Thymus (tissue), 11 donors: ENCODE results near the gene NOX3. TPM values are rescaled to one million over a fixed set of nuclear protein-coding genes. Genes with fewer than 3 reads are reported as not detected.
"Not testable (repeated sequence)": the region's sequence is repeated elsewhere in the genome, so short reads cannot be mapped to it uniquely, and the experiment has no call there.

ENCODE experiments used
- DNase-seq, 9 donors: peaks; one replicate each; pipeline ENCODE4 v3.0.0-alpha.2; 2013; ENCODE audit warnings: low spot score in 9 of 9, low read depth in 6 of 9, missing footprints in 1 of 9
- H3K27ac ChIP-seq, 2 donors: one replicate each; pipeline ENCODE4 v1.5.1; 2013; ENCODE audit warnings: control low read depth in 1 of 2, low read depth in 1 of 2, low read length in 1 of 2, mild to moderate bottlenecking in 1 of 2, moderate library complexity in 1 of 2
- H3K27me3 ChIP-seq, 2 donors: one replicate each; pipeline ENCODE4 v1.5.1; 2013; ENCODE audit warnings: low read length in 1 of 2; ENCODE audit not compliant: control insufficient read depth in 2 of 2, insufficient read depth in 1 of 2
- H3K36me3 ChIP-seq, 2 donors: one replicate each; pipeline ENCODE4 v1.5.1; 2013; ENCODE audit warnings: low read length in 1 of 2, mild to moderate bottlenecking in 1 of 2, moderate library complexity in 1 of 2; ENCODE audit not compliant: control insufficient read depth in 2 of 2, insufficient read depth in 2 of 2
- H3K4me1 ChIP-seq, 2 donors: one replicate each; pipeline ENCODE4 v1.5.1; 2013; ENCODE audit warnings: low read length in 2 of 2; ENCODE audit not compliant: control insufficient read depth in 2 of 2, insufficient read depth in 2 of 2
- H3K4me3 ChIP-seq, 2 donors: one replicate each; pipeline ENCODE4 v1.5.1; 2013; ENCODE audit warnings: low read length in 2 of 2, control low read depth in 1 of 2, mild to moderate bottlenecking in 1 of 2
- H3K9me3 ChIP-seq, 2 donors: one replicate each; pipeline ENCODE4 v1.5.1; 2013; ENCODE audit warnings: low read length in 1 of 2, mild to moderate bottlenecking in 1 of 2; ENCODE audit not compliant: control insufficient read depth in 2 of 2, insufficient read depth in 1 of 2
- WGBS: extraction: QIAGEN DNeasy Blood & Tissue Kit; methylation state at CpG from one replicate; pipeline ENCODE4 v1.1.7; 2013; 5-methylcytosine and 5-hydroxymethylcytosine counted together
- polyA plus RNA-seq: library from polyadenylated mRNA; stranded (reverse); fragments of 200-250 nt; gene quantifications from one replicate; pipeline ENCODE4 v1.2.3, GENCODE V29; 2013
- total RNA-seq: library from RNA; stranded (reverse); fragments of 120-200 nt; gene quantifications from one replicate; pipeline ENCODE4 v1.2.4, GENCODE V29; 2013
- donor health status: healthy.

The NOX3 gene
- total and polyA plus RNA-seq, 2 donors: not detected

DNA sequence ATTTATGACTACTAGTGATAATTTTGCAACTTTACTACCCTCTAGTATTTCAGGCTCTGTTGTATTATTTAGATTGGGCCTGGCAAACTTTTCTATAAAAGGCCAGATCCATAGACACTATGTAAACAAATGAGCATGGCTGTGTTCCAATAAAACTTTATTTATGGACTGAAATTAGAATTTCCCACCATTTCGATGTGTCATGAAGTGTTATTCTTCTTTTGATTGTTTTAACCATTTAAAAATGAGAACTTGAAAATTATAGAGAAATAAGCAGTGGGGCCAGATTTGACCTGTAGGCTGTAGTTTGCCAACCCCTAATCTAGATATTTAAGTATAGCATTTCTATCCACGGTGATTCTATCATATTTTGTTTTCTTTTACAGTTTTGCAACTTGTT, 79.8 kb downstream of the NOX3 start:
- 92% methylated on average over 2 of the region's 2 CpGs for WGBS

DNA sequence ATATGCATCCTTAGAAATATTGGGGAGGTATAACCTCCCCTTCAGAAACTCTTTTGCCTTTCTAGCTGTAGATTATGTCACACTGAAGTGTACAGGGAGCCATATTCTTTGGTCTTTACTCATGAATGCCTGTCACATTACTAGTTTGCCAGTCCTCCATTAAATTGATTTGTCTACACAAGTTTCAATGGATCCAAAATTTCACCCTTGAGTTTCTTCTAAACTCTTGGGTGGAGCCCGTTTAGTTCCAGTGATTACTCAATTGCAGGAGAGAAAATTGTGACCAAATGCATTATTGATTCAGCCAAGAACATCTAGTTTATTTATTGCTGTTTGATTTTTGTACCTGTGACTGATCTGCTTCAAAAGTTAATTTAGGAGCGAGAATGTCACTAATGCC, 81.0 kb downstream of the NOX3 start:
- Histone ChIP-seq H3K27me3 (no peaks in the 10 kb centered on the region), H3K36me3 (no peaks in the 10 kb centered on the region), H3K27ac (no peak overlapping the region), H3K9me3 (no peaks in the 10 kb centered on the region), H3K4me3 (no peak overlapping the region), H3K4me1 (no peaks in the 10 kb centered on the region)
- WGBS: 96% methylated on average over 2 of the region's 2 CpGs
- no peak for DNase-seq

More for the DNA sequence above, 79.8 kb downstream of the NOX3 start:
- Histone ChIP-seq H3K4me1 (no peaks in the 10 kb centered on the region), H3K9me3 (no peaks in the 10 kb centered on the region), H3K27ac (no peak overlapping the region), H3K27me3 (no peaks in the 10 kb centered on the region), H3K4me3 (no peak overlapping the region), H3K36me3 (no peaks in the 10 kb centered on the region)
- no peak for DNase-seq

- DNase-seq: no peak
- Histone ChIP-seq H3K27me3 (no peaks in the 10 kb centered on the region), H3K27ac (no peak overlapping the region), H3K4me1 (no peaks in the 10 kb centered on the region), H3K4me3 (no peak overlapping the region), H3K9me3 (no peaks in the 10 kb centered on the region), H3K36me3 (no peaks in the 10 kb centered on the region)
- 85% methylated on average over 3 of the region's 3 CpGs for WGBS
Observed at GRCh38 chr6:155373276-155373675, 82.4 kb downstream of the NOX3 start.

DNA sequence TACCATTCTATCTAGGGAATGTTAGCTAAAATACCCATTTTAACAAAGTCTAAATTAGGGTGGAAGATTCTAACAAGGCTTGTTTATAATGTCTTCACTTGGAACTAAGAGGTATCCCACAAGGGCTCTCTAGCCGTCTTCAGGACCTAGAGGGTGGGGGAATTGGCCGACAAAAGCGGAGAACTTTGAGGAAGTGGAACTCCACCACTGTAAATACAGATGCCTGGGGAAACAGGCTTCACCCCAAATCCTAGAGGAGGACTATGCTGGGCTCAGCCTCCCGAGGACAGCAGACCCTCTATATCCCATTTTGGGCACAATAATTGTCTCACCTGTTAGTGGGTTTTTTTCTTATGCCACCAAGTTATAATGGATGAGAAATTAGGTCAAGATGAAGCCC, 83.4 kb downstream of the NOX3 start:
- WGBS: 91% methylated on average over 4 of the region's 4 CpGs

GRCh38 chr6:155371230-155371629, 84.4 kb downstream of the NOX3 start:
- no peak for DNase-seq
- H3K36me3 ChIP-seq: no peaks in the 10 kb centered on the region
- H3K4me1 ChIP-seq: no peaks in the 10 kb centered on the region
- no peak overlapping the region for H3K4me3 ChIP-seq
- no peak overlapping the region for H3K27ac ChIP-seq
- H3K27me3 ChIP-seq: no peaks in the 10 kb centered on the region
- 94% methylated on average over 5 of the region's 5 CpGs for WGBS
- no peaks in the 10 kb centered on the region for H3K9me3 ChIP-seq

More for the DNA sequence above, 83.4 kb downstream of the NOX3 start:
- Histone ChIP-seq H3K4me1 (no peaks in the 10 kb centered on the region), H3K36me3 (no peaks in the 10 kb centered on the region), H3K27me3 (no peaks in the 10 kb centered on the region), H3K9me3 (no peaks in the 10 kb centered on the region), H3K4me3 (no peak overlapping the region), H3K27ac (no peak overlapping the region)
- no peak for DNase-seq

DNA sequence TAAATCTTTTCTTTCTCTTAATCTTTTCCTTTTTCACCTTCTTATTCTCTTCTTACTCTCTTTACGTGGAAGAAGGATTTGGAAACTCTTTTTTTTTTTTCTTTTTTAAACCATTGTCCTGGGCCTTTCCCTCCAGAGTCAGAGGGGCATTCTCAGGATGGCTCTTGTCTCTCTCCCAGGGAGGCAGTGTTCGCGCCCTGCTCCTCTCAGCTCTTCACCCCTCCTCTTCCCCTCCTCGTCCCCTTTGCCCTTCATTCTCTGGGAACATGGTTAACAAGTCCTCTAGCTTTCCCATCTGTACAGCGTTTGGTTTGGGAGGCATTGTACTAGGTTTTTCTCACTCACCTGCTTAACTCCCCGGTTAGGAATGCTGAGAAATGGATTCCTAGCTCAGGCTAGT, 89.3 kb downstream of the NOX3 start:
- Histone ChIP-seq H3K36me3 (no peaks in the 10 kb centered on the region), H3K4me1 (no peaks in the 10 kb centered on the region), H3K9me3 (no peaks in the 10 kb centered on the region), H3K4me3 (no peak overlapping the region), H3K27ac (no peak overlapping the region), H3K27me3 (no peaks in the 10 kb centered on the region)
- no peak for DNase-seq
- 96% methylated on average over 6 of the region's 6 CpGs for WGBS

DNA sequence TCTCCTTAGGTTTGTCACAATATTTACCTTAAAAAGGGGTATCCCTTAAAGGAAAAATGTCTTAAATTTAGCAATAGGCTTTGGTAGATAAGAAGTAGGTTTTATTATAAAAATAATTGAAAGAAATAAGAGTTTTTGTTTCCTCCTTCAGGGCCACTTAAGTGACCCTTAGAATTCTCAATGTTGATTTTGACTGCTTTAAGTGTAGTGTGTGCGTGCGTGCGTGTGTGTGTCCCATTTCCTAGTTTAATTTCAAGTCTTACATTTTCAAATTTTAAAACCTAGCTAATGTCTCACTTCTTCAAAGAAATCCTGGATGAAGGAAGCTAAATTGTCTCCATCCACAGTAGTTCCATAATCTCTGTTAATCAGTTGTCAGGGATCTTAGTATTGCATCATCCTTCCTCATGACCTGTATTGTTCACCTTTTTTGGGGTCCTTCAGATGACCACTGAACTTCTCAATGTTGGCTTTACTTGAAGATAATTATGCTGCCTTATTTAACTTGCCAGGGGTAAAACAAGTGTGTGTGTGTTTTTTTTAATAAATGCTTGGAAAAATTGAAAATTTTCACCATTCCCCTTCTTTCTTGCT, 90.7 kb downstream of the NOX3 start:
- Histone ChIP-seq H3K27me3 (no peaks in the 10 kb centered on the region), H3K4me3 (no peak overlapping the region), H3K36me3 (no peaks in the 10 kb centered on the region), H3K4me1 (no peaks in the 10 kb centered on the region), H3K9me3 (no peaks in the 10 kb centered on the region), H3K27ac (no peak overlapping the region)
- 96% methylated on average over 3 of the region's 3 CpGs for WGBS
- DNase-seq: no peak

- H3K27ac ChIP-seq: not testable (repeated sequence)
Observed at GRCh38 chr6:155364021-155364420, 91.6 kb downstream of the NOX3 start.

DNA sequence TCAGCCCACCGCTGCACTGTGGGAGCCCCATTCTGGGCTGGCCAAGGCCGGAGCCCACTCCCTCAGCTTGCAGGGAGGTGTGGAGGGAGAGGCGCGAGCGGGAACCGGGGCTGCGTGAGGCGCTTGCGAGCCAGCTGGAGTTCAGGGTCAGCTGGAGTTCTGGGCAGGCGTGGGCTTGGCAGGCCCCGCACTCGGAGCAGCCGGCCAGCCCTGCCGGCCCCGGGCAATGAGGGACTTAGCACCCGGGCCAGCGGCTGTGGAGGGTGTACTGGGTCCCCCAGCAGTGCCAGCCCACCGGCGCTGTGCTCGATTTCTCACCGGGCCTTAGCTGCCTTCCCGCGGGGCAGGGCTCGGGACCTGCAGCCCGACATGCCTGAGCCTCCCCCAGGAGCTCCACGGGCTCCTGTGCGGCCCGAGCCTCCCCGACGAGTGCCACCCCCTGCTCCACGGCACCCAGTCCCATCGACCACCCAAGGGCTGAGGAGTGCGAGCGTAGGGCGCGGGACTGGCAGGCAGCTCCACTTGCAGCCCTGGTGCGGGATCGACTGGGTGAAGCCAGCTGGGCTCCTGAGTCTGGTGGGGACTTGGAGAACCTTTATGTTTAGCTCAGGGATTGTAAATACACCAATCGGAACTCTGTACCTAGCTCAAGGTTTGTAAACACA, 92.5 kb downstream of the NOX3 start:
- not testable (repeated sequence) for DNase-seq, H3K9me3 ChIP-seq
- 96% methylated on average over 36 of the region's 39 CpGs for WGBS

More at GRCh38 chr6:155364021-155364420, 91.6 kb downstream of the NOX3 start:
- WGBS: 45% methylated on average over 12 of the region's 12 CpGs
- not testable (repeated sequence) for H3K4me1 ChIP-seq, H3K4me3 ChIP-seq, DNase-seq, H3K9me3 ChIP-seq, H3K36me3 ChIP-seq, H3K27me3 ChIP-seq

More for the DNA sequence above, 92.5 kb downstream of the NOX3 start:
- not testable (repeated sequence) for H3K4me3 ChIP-seq, H3K27ac ChIP-seq, H3K36me3 ChIP-seq, H3K27me3 ChIP-seq, H3K4me1 ChIP-seq
